Measurements from ENCODE around the gene RBM5. TPM values are rescaled to one million over a fixed set of nuclear protein-coding genes. Genes with fewer than 3 reads are reported as not detected.

The RBM5 gene
- total RNA-seq, 1 experiment from 2014 or later = 37.1 TPM

GRCh38 chr3:50138266-50139200 lies 49.8 kb downstream of the RBM5 start:
- DNase-seq (ENCODE audit: low read depth) = peak; percentile 60

- no peak for DNase-seq (ENCODE audit: low read depth)
Measured at GRCh38 chr3:50139308-50139707, 50.6 kb downstream of the RBM5 start.

- DNase-seq (ENCODE audit: low read depth) = no peak
Measured at GRCh38 chr3:50139718-50140423, 51.2 kb downstream of the RBM5 start.

GRCh38 chr3:50140990-50141389 lies 52.3 kb downstream of the RBM5 start:
- no peak for DNase-seq (ENCODE audit: low read depth)

GRCh38 chr3:50146316-50146901 lies 57.7 kb downstream of the RBM5 start:
- no peak for DNase-seq (ENCODE audit: low read depth)

- DNase-seq (ENCODE audit: low read depth) = no peak
Measured at GRCh38 chr3:50147016-50147415, 58.3 kb downstream of the RBM5 start.

GRCh38 chr3:50147447-50147846 lies 58.7 kb downstream of the RBM5 start:
- DNase-seq (ENCODE audit: low read depth) = no peak

- DNase-seq (ENCODE audit: low read depth) = no peak
Measured at GRCh38 chr3:50147861-50148260, 59.1 kb downstream of the RBM5 start.

- no peak for DNase-seq (ENCODE audit: low read depth)
Measured at GRCh38 chr3:50150404-50150750, 61.7 kb downstream of the RBM5 start.

- DNase-seq (ENCODE audit: low read depth) = no peak
Measured at GRCh38 chr3:50150863-50151686, 62.4 kb downstream of the RBM5 start.

- DNase-seq (ENCODE audit: low read depth) = no peak
Measured at GRCh38 chr3:50151728-50152127, 63.0 kb downstream of the RBM5 start.

- no peak for DNase-seq (ENCODE audit: low read depth)
Measured at GRCh38 chr3:50153782-50154475, 65.2 kb downstream of the RBM5 start.

- no peak for DNase-seq (ENCODE audit: low read depth)
Measured at GRCh38 chr3:50154476-50154839, 65.7 kb downstream of the RBM5 start.

- DNase-seq (ENCODE audit: low read depth) = peak; percentile 60
Measured at GRCh38 chr3:50154840-50155490, 66.2 kb downstream of the RBM5 start, which contains the start of gene SEMA3F. Gene SEMA3F (plus strand): TSS chr3:50155324. CDS start chr3:50159623, 4,299 bp downstream.

GRCh38 chr3:50155491-50155878 lies 66.8 kb downstream of the RBM5 start:
- no peak for DNase-seq (ENCODE audit: low read depth)

GRCh38 chr3:50155891-50156290 lies 67.2 kb downstream of the RBM5 start:
- no peak for DNase-seq (ENCODE audit: low read depth)

GRCh38 chr3:50156549-50157493 lies 68.1 kb downstream of the RBM5 start:
- no peak for DNase-seq (ENCODE audit: low read depth)

- peak; percentile 43 for DNase-seq (ENCODE audit: low read depth)
Measured at GRCh38 chr3:50157827-50158529, 69.3 kb downstream of the RBM5 start.
